Measurements from ENCODE around the gene PDYN.

GRCh38 chr20:1987826-1988225 is 6.0 kb downstream of the PDYN start:
- TF ChIP-seq CTCF (IDR thresholded peaks at IDR 0.05) (no peak), EP300 (IDR thresholded peaks at IDR 0.05) (no peak), POLR2A (IDR thresholded peaks at IDR 0.05) (no peak), POLR2AphosphoS5 (IDR thresholded peaks at IDR 0.05) (no peak)

Data from gastroesophageal sphincter (tissue), 3 donors.